ENCODE results near the gene S100A2.

GRCh38 chr1:153553096-153553495, 12.5 kb downstream of the S100A2 start:
- TF ChIP-seq CTCF (conservative IDR thresholded peaks at IDR 0.05; ENCODE audit: low read length) (no peak), EZH2phosphoT487 (IDR thresholded peaks at IDR 0.05; ENCODE audit: borderline replicate concordance) (no peak)
